Smooth muscle cell (in vitro differentiated cells): Measurements from ENCODE around the gene FER1L5. TPM values are rescaled to one million over a fixed set of nuclear protein-coding genes. Genes with fewer than 3 reads are reported as not detected.

Source experiments
- DNase-seq: peaks from one replicate; lab custom pipeline; 2025; ENCODE audit not compliant: unreplicated experiment; lab: John Stamatoyannopoulos, UW
- H2AFZ ChIP-seq: fragments of 200-600 bp; sonication (generic); 2 replicates; pipeline ENCODE4 v1.6.0; 2016; ENCODE audit warnings: antibody characterized with exemption, low read depth, mild to moderate bottlenecking
- H3F3A ChIP-seq: fragments of 200-600 bp; sonication (generic); 2 replicates; pipeline ENCODE4 v1.6.0; 2017; ENCODE audit warnings: antibody characterized with exemption, low read depth
- H3K27ac ChIP-seq: fragments of 200-600 bp; sonication (generic); 2 replicates; pipeline ENCODE4 v1.5.1; 2016; ENCODE audit warnings: low read depth, mild to moderate bottlenecking
- H3K27me3 ChIP-seq: fragments of 200-600 bp; sonication (generic); 2 replicates; pipeline ENCODE4 v1.6.1; 2016; ENCODE audit warnings: low read depth, mild to moderate bottlenecking
- H3K36me3 ChIP-seq: fragments of 200-600 bp; sonication (generic); 2 replicates; pipeline ENCODE4 v1.5.1; 2016; ENCODE audit warnings: low read depth
- H3K4me1 ChIP-seq: fragments of 200-600 bp; sonication (generic); 2 replicates; pipeline ENCODE4 v1.5.1; 2016; ENCODE audit warnings: low read depth
- H3K4me2 ChIP-seq: fragments of 200-600 bp; sonication (generic); 2 replicates; pipeline ENCODE4 v1.6.0; 2016; ENCODE audit warnings: mild to moderate bottlenecking
- H3K4me3 ChIP-seq: fragments of 200-600 bp; sonication (generic); 2 replicates; pipeline ENCODE4 v1.5.1; 2016; ENCODE audit warnings: mild to moderate bottlenecking
- H3K79me2 ChIP-seq: fragments of 200-600 bp; sonication (generic); 2 replicates; pipeline ENCODE4 v1.6.0; 2016; ENCODE audit warnings: low read depth, mild to moderate bottlenecking
- H3K9ac ChIP-seq: fragments of 200-600 bp; sonication (generic); 2 replicates; pipeline ENCODE4 v1.6.0; 2016; ENCODE audit warnings: low read depth
- H3K9me3 ChIP-seq: fragments of 200-600 bp; sonication (generic); replicated peaks from 2 replicates; pipeline ENCODE4 v1.5.1; 2016; ENCODE audit warnings: low read depth
- H4K20me1 ChIP-seq: fragments of 200-600 bp; sonication (generic); 2 replicates; pipeline ENCODE4 v1.6.0; 2016; ENCODE audit warnings: low read depth
- WGBS: methylation state at CpG from one replicate; pipeline ENCODE4 v1.1.7; 2016; ENCODE audit warnings: low lambda C conversion rate; 5-methylcytosine and 5-hydroxymethylcytosine counted together
- polyA plus RNA-seq: library from polyadenylated mRNA; unstranded; fragments of >200 nt; fragmentation: Nextera tagmentation; extraction: Ambion mirVana; gene quantifications from 2 replicates; pipeline ENCODE4 v1.2.1, GENCODE V29; 2016
- total RNA-seq: library from RNA; depleted of rRNA; stranded (reverse); fragments of >200 nt; gene quantifications from 2 replicates; pipeline ENCODE4 v1.2.3, GENCODE V29; 2014
- TF ChIP-seq, protein P1 (sequence below): fragments of 200-600 bp; sonication (generic); IDR thresholded peaks from 2 replicates; pipeline ENCODE4 v1.5.1; 2017; ENCODE audit warnings: borderline replicate concordance, mild to moderate bottlenecking, antibody characterized with exemption; ENCODE audit not compliant: insufficient read depth, poor library complexity, severe bottlenecking

Gene FER1L5
- total and polyA plus RNA-seq, 2 experiments from 2014 or later = not detected

- no peak overlapping the region for H3K9ac ChIP-seq
- no peaks in the 10 kb centered on the region for H3K79me2 ChIP-seq
- H4K20me1 ChIP-seq = no peaks in the 10 kb centered on the region
- no peaks in the 10 kb centered on the region for H3K36me3 ChIP-seq
- H3K27ac ChIP-seq = no peak overlapping the region
- no peak overlapping the region for H3K4me2 ChIP-seq
- TF ChIP-seq, protein P1, sequence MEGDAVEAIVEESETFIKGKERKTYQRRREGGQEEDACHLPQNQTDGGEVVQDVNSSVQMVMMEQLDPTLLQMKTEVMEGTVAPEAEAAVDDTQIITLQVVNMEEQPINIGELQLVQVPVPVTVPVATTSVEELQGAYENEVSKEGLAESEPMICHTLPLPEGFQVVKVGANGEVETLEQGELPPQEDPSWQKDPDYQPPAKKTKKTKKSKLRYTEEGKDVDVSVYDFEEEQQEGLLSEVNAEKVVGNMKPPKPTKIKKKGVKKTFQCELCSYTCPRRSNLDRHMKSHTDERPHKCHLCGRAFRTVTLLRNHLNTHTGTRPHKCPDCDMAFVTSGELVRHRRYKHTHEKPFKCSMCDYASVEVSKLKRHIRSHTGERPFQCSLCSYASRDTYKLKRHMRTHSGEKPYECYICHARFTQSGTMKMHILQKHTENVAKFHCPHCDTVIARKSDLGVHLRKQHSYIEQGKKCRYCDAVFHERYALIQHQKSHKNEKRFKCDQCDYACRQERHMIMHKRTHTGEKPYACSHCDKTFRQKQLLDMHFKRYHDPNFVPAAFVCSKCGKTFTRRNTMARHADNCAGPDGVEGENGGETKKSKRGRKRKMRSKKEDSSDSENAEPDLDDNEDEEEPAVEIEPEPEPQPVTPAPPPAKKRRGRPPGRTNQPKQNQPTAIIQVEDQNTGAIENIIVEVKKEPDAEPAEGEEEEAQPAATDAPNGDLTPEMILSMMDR = no peak
- H3K4me3 ChIP-seq = no peak overlapping the region
- H3F3A ChIP-seq = no peaks in the 10 kb centered on the region
- no peaks in the 10 kb centered on the region for H3K9me3 ChIP-seq
- no peaks in the 10 kb centered on the region for H3K4me1 ChIP-seq
- no peaks in the 10 kb centered on the region for H3K27me3 ChIP-seq
- DNase-seq = no peak
- no peak overlapping the region for H2AFZ ChIP-seq
These were observed 14.0 kb downstream of the FER1L5 start for GRCh38 chr2:96656540-96656939.

DNA sequence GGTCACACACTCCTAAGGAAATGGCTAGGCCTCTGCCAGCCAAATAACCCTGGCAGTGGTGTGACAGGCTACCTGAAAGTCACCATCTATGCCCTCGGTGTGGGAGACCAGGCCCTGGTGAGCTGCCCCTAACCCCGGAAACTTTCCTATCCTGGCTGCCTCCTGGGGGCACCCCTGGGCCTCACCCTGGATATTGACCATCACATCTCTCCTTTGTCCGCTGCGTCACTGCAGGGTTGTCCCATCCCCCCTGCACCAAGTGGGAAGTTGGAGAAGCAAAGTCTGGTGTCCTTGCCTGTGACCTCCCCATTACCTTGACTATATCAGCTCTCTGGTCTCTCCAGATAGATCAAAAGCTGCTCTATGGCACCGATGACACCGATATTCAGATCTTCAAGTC is 18.8 kb downstream of the FER1L5 start:
- WGBS = 96% methylated on average over 6 of the region's 6 CpGs
- no peaks in the 10 kb centered on the region for H3K79me2 ChIP-seq

DNA sequence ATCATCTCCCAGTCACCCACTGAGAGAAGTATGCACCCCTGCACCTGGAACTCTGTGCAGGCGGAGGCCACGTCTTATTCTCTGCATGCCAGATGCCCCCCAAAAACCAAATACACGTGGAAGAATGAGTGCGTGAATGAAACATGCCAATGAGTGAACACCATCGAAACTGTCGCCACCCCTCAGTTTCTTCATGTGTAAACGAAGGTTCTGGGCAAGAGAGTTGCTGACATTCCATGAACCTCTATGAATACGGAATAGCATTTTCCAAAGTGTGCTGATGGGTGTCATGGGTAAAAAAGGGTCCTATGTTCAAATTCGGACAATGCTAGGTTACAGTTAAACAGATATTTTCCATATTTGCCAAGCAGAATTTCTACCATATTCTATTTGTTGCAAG is 19.8 kb downstream of the FER1L5 start:
- no peak overlapping the region for H3K9ac ChIP-seq
- no peak overlapping the region for H3K4me3 ChIP-seq
- no peaks in the 10 kb centered on the region for H3K79me2 ChIP-seq
- H4K20me1 ChIP-seq = no peaks in the 10 kb centered on the region
- H3K27ac ChIP-seq = no peak overlapping the region
- H3K4me2 ChIP-seq = no peak overlapping the region
- WGBS = 88% methylated on average over 9 of the region's 9 CpGs
- H3K4me1 ChIP-seq = no peaks in the 10 kb centered on the region
- no peaks in the 10 kb centered on the region for H3K27me3 ChIP-seq
- DNase-seq = no peak
- TF ChIP-seq, protein P1 = no peak
- no peaks in the 10 kb centered on the region for H3F3A ChIP-seq
- H3K36me3 ChIP-seq = no peaks in the 10 kb centered on the region
- no peaks in the 10 kb centered on the region for H3K9me3 ChIP-seq
- H2AFZ ChIP-seq = no peak overlapping the region

More for the DNA sequence above, 18.8 kb downstream of the FER1L5 start:
- Histone ChIP-seq H3K4me1 (no peaks in the 10 kb centered on the region), H3K4me3 (no peak overlapping the region), H3K9ac (no peak overlapping the region), H3K9me3 (no peaks in the 10 kb centered on the region), H3F3A (no peaks in the 10 kb centered on the region), H4K20me1 (no peaks in the 10 kb centered on the region), H3K4me2 (no peak overlapping the region), H2AFZ (no peak overlapping the region), H3K27me3 (no peaks in the 10 kb centered on the region), H3K27ac (no peak overlapping the region), H3K36me3 (no peaks in the 10 kb centered on the region)
- TF ChIP-seq, protein P1 = no peak
- DNase-seq = no peak

GRCh38 chr2:96663177-96663576 is 20.6 kb downstream of the FER1L5 start:
- TF ChIP-seq, protein P1 = no peak
- Histone ChIP-seq H3K4me1 (no peaks in the 10 kb centered on the region), H3F3A (no peaks in the 10 kb centered on the region), H3K9me3 (no peaks in the 10 kb centered on the region), H3K36me3 (no peaks in the 10 kb centered on the region), H3K4me2 (no peak overlapping the region), H3K9ac (no peak overlapping the region), H3K79me2 (no peaks in the 10 kb centered on the region), H4K20me1 (no peaks in the 10 kb centered on the region), H3K4me3 (no peak overlapping the region), H3K27ac (no peak overlapping the region), H2AFZ (no peak overlapping the region), H3K27me3 (no peaks in the 10 kb centered on the region)
- 98% methylated on average over 5 of the region's 5 CpGs for WGBS
- no peak for DNase-seq
